Right ventricle myocardium inferior (tissue), 1 donor: ENCODE measurements around the gene IFNL3. TPM values are rescaled to one million over a fixed set of nuclear protein-coding genes. Genes with fewer than 3 reads are reported as not detected.
"Not testable (repeated sequence)": the region's sequence is repeated elsewhere in the genome, so short reads cannot be mapped to it uniquely, and the experiment has no call there.

Source experiments
- ATAC-seq: fragments of 200-7000 bp; cut with Tn5 transposase; one replicate; pipeline ENCODE4 v1.9.1; 2020; ENCODE audit warnings: mild to moderate bottlenecking, moderate library complexity
- DNase-seq: peaks from one replicate; pipeline ENCODE4 v3.0.0; 2021; ENCODE audit errors: missing footprints
- intact Hi-C: fragments of 100-400 bp; cut with DNase I; formaldehyde crosslinking; loops from one replicate; pipeline ENCODE4 v1.11.0; 2022
- total RNA-seq: library from RNA; stranded (reverse); fragmentation: NEBNext Ultra II Directional; extraction: Animal tissue kit (Norgen Biotek cat#: 25700); gene quantifications from one replicate; pipeline ENCODE4 v1.2.1, GENCODE V29; 2021
- donor health status: DM: no; HTN: yes; CAD: no; lungs with severe emphysema.

Gene IFNL3
- total RNA-seq, 1 donor from 2014 or later, result not detected

DNA sequence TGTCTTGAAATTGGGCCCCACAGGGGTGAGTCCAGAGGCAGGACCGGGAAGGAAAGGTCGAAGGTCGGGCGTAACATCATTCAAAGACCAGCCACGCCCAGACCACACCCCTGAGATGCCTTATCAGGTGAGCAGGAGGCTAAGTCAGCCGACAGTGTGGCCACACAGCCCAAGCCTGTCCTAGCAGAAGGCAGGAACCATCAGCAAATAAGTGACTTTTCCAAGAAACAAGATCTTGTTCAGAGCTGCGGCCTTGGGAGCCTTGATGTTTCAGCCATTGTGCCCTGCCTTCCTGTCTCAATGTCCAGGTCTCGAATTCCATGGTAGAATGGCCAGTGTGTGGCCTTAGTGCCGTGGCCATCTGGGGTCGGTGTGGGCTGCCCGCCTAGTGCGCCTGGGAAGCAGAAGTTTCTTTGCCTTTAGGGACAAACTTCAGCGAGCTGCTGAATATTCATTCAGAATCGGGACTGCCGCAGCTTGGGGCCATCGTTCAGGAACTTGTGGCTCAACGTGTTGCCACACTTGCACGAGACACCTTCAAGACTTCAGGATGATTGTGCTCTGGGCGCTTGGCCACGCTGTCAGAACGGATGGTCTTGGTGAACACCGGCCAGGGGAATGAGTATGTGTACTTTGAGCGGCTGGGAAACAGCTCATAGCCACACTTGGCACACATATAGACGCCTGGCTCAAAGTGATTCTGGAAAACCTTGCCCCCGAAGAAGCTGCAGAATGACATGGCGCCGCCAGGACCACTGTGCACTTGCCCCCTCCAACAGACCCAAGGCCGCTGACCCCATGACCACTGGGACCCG is 9.9 kb upstream of the IFNL3 start:
- ATAC-seq (no peak), DNase-seq (no peak)
- intact Hi-C loops, result no loop called here

DNA sequence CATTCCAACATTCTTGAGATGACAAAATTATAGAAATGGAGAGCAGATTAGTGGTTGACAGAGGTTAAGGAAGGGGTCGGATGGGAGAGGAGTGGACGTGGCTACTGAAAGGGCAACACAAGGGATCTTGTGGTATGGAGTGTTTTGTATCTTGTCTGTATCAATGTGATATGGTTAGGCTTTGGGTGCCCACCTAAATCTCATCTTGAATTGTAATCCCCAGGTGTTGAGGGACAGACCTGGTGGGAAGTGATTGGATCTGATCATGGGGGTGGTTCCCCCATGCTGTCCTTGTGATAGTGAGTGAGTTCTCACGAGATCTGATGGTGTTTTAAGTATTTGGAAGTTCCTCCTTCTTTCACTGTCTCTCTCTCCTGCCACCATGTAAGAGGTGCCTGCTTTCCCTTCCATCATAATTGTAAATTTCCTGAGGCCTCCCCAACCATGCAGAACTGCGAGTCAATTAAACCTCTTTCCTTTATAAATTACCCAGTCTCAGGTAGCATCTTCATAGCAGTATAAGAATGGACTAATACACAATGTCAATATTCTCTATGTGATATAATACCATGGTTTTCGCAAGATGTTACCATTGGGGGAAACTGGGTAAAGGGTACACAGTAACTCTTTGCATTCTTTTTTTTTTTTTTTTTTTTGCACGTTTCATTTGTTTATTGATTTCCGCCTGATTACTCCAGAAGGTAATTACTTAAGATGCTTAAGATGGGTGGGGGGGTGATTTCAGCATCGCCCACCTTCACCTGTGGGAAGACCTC is 8.8 kb upstream of the IFNL3 start:
- DNase-seq (no peak), ATAC-seq (no peak)
- intact Hi-C loops, result no loop called here

DNA sequence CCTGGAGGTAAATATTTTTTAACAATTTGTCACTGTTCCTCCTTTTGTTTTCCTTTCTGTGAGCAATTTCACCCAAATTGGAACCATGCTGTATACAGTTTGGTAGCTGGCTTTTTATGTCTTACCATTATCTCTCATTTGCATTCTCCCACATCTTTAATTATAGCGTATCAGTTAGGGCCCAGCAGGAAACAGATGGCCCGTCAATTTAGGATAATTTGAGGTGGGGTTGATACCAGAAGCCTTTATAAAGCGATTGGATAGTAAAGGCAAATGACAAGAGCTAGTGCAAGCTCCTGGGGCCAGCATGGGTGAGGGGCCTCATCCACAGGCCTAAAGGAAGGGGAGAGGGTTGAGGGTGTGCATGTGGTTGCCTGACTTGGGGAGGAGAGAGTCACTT is 7.7 kb upstream of the IFNL3 start:
- intact Hi-C loops, result no loop called here
- DNase-seq (no peak), ATAC-seq (no peak)

DNA sequence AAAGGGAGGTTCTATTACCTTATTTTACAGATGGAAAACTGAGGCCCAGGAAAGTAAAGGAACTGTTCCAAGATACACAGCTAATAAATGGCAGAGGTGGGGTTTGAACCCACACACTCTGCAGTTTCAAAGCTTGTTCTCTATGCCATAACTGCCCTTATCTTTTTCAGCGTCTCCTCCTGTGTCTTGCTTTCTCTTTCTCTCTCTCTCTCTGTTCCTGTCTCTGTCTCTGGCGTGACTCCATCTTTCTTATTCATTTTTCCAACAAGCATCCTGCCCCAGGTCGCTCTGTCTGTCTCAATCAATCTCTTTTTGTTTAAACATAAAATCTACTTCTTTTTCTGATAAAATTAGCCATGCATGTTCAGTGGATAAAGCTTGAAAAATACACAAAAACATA is 7.0 kb upstream of the IFNL3 start:
- intact Hi-C loops, result no loop called here
- no peak for DNase-seq

DNA sequence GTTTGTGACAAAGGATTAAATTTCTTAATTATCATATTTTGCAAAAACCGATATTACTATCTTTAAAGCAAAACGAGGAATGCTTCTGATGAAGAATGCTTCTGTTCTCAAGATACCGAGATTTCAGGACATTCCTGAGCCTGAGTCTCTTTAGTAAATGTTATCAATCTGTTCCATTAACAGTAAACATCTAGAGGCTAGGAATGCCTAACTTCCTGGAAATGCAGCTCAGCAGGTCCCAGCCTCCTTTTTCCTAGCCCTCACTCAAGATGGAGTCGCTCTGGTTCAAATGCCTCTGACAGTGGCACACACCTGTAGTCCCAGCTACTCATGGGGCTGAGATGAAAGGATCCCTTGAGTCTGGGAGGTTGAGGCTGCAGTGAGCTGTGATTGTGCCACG is 6.3 kb upstream of the IFNL3 start:
- DNase-seq, result no peak
- intact Hi-C loops, result no loop called here
- ATAC-seq, result no peak

More for the DNA sequence above, 7.0 kb upstream of the IFNL3 start:
- no peak for ATAC-seq

DNA sequence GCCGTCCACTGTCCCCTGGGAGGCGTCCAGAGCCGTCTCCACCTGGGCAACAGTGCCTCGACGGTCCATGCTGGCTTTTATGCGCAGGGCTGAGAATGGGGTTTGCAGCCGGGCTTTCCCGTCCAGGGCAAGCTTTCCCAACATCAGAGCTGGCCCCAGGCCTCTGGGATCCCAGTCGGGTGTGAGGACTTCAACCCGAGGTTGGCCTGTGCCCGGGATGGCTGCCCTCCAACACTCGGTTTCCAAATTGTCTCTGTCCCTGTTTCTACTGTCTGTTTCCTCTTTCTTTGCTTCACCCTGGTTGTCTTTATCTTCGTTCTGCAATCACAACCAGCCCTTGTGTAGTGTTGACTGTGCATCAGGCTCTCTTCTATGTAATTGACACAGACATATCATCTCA is 4.0 kb upstream of the IFNL3 start, which contains the start of gene IFNL4:
TSS of gene IFNL4 (minus strand) at position 51 of the 400 bp plus-strand sequence.
- ATAC-seq (no peak), DNase-seq (no peak)
- intact Hi-C loops, result no loop called here

DNA sequence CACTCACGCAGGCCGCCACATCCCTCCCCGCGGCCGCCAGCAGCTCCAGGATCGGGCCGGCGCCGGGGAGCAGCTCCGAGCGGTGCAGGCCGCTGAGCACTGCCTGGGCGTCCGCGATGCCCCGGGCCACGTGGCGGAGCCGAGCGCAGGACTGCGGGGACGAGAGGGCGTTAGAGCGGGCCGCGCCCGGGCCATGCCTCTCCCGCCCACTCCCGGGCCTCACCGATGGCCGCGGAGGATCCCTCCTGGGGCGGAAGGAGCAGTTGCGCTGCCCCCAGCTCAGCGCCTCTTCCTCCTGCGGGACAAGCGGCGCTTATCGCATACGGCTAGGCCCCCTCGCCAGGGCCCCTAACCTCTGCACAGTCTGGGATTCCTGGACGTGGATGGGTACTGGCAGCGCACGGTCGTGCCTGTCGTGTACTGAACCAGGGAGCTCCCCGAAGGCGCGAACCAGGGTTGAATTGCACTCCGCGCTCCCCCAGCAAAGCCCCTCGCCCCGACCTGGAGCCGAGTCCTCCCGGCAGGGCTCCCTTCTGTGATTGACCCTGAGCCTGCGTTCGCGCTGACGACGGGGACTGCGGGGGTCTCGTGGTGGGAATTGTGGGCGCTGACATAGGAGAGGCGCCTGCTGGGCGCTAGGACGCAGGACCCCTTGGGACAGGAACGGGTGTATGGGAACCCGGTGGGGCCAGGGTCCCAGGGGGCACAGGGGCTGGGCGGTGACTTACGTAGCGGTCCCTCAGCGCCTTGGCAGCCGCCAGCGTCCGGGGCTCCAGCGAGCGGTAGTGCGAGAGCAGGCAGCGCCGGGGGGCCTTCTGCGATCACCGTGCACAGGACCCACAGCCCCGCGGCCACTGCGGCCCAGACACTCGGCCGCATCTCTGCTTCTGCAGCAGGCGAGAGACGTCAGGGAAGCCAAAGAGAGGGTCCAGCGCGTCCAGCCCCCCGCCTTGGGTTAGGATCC is 3.2 kb upstream of the IFNL3 start:
- intact Hi-C loops, result no loop called here
- DNase-seq (no peak), ATAC-seq (no peak)

DNA sequence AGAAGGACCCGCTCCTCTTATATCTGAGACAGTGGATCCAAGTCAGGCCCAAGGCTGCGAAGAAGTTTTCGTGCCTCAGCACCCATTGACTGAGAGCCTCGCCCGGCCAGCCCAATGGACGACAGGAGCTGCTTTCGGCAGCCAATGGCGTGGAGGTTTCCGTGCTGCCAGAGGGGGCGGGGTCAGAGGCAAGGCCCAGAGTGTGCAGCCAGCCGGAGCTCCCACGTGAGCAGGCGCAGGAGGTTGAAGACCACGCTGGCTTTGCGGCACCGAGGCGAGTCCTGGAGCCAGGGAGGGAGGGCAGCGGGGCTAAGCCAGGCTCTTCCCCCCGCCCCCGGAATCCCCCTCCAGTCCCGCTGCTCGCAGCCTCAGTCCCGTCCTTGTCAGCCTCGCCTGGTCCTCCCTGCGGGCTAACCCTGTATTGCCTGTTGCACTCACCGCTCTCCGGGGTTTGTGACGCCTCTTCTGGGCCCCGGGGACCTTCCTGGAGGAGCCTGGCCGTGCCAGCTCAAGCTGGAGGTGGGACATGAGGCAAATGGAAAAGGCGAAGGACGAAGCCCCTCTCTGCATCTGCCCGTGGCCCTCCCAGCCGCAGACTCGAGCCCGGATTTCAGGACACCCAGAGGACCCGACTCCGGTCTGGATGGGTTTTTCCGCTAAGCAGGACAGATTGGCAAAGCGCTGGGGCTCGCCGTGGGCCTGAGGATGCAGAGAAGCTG is 2.3 kb upstream of the IFNL3 start:
- ATAC-seq, result no peak
- intact Hi-C loops, result no loop called here
- DNase-seq, result no peak

DNA sequence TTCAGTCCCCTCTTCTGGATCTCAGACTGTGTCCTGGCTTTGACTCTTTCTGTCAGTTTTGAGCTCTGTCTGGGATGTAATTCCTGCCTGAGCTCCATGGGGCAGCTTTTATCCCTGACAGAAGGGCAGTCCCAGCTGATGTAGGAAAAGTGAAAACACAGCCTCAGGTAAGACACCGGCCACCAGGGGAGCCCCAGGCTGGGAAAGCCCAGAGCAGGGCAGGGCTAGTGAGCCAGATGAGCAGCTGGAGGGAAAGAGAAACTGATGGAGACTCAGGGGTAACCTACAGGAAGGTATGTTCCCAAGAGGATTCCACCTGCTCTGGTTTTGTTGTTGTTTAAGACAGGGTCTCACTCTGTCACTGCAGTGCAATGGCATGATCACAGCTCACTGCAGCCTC is 360 bp upstream of the IFNL3 start:
- ATAC-seq, intact Hi-C loops, DNase-seq: not testable (repeated sequence)

DNA sequence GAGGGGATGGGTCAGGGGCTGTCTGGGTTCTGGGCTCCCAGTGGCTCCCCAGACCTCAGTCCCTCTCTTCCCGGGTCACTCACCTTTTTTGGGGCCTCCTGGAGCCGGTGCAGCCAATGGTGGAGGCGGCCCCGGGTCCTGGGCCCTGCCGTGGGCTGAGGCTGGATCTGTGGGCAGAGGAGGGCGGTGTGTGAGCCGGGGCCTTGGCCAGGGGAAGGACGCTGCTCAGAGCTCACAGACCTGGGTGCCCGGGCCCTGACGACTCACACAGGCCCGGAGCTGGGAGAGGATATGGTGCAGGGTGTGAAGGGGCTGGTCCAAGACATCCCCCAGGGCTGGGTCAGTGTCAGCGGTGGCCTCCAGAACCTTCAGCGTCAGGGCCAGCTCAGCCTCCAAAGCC is 1.1 kb downstream of the IFNL3 start:
- intact Hi-C loops, DNase-seq, ATAC-seq: not testable (repeated sequence)

DNA sequence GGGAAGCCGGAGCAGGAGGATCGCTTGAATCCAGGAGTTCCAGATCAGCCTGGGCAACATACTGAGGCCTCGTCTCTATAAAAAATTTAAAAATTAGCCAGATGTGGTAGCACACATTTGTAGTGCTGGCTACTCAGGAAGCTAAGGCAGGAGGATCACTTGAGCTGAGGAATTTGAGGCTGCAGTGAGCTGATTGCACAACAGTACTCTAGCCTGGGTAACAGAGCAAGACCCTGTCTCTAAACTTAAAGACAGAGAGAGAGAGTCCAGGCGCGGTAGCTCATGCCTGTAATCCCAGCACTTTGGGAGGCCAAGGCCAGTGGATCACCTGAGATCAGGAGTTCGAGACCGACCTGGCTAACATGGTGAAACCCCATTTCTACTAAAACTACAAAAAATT is 4.4 kb downstream of the IFNL3 start:
- intact Hi-C loops, result no loop called here
- ATAC-seq, result no peak
- no peak for DNase-seq

DNA sequence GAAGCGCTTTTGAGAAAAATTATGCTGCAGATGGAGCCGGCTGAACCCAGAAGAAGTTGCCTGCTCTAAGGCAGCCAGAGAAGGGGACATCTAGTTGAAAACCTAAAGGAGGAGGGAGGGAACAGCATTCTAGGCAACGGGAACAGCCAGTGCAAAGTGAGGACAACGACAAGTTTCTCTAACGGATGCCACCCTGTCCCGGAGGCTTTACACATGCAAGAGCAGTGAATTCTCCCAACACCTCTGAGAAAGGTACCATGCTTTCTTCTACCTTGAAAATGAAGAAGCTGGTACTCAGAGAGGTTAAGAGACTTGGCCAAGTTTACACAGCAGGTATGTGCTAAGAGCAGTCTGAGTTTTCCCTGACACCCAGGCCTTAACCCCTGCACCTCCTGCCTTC is 5.9 kb downstream of the IFNL3 start:
- DNase-seq (no peak), ATAC-seq (no peak)
- intact Hi-C loops, result no loop called here

DNA sequence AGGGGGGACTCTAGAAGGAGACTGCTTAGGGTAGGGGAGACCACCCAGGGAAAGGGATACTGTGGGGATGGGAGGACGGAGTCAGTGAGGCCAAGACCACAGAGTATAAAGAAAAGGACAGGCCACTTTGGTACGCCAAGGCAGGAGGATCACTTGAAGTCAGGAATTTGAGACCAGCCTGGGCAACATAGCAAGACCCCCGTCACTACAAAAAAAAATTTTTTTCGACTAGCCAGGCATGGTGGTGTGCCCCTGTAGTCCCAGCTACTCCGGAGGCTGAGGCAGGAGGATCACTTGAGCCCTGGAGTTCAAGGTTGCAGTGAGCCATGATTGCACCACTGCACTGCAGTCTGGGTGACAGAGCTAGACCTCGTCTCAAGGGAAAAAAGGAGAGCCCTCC is 6.6 kb downstream of the IFNL3 start:
- ATAC-seq, result no peak
- DNase-seq, result no peak
- intact Hi-C loops, result no loop called here

DNA sequence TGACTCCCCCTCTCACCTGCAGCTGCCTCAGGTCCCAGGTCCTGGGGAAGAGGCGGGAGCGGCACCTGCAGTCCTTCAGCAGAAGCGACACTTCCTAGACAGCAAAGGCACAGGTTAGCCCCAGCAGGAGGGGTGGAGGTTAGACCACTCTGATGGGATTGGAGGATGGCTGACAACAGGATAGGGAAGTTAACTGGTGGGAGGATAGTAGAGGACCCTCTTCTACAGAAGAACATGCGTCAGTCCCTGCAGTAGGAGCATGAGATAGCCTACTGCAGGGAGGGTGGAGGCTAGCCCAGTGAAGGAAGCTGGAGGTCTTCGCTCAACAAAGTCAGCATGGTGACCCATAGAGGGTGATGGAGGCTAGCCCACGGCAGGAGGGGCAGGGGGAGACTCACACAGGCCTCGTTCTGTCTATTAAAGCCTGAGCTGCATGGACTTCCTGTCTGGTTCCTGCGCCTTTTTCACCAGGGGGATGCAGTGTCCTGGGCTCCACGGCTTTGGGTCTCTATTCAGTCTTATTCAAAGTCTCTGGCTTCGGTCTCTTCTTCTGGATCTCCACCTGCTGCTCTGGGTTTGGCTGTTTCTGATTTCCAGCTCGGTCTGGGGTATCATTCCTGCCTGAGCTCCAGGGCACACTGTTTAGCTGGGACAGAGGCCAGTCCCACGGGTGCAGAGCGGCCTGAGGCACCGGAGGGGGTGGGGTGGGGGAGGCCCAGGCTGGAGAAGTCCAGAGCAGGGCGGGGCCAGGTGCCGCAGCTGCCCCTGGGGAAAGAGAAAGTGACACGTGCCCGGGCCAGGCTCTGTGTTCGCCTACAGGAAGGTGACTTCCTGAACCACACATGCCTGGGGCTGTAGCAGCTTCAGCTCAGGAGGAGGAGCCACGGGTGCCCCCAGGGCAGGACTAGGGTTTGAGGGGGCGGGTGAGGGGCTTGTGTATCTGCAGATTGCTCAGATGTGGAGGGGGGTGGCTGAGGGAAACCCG is 7.3 kb downstream of the IFNL3 start:
- intact Hi-C loops, result no loop called here
- no peak for ATAC-seq
- DNase-seq, result no peak

DNA sequence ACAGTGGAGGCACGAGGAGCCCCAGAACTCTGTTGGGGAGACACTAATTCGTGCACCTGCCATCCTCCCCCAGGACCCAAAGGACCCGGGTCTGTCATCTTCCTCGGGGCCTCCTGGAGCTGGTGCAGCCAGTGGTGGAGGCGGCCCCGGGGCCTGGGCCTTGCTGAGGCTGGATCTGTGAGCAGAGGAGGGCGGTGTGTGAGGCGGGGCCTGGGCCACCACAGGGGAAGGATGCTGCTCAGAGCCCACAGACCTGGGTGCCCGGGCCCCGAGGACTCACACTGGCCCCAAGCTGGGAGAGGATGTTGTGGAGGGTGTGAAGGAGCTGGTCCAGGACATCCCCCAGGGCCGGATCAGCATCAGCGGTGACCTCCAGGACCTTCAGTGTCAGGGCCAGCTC is 8.3 kb downstream of the IFNL3 start:
- ATAC-seq (no peak), DNase-seq (no peak)
- intact Hi-C loops, result no loop called here

DNA sequence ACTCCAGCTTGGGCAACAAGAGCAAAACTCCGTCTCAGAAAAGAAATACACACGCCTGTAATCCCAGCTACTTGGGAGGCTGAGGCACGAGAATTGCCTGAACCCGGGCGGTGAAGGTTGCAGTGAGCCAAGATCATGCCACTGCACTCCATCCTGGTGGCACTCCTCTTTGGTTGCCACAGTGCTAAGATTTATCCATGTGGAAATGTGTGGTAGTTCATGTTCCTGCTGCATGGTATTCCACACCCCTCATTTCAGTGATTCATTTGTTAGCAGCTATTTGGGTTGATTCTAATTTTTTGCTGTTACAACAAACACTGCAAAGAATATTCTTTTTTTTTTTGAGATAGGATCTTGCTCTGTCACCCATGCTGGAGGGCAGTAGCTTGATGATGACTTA is 12.1 kb downstream of the IFNL3 start:
- intact Hi-C loops, result no loop called here
- ATAC-seq, result no peak
- DNase-seq, result no peak

DNA sequence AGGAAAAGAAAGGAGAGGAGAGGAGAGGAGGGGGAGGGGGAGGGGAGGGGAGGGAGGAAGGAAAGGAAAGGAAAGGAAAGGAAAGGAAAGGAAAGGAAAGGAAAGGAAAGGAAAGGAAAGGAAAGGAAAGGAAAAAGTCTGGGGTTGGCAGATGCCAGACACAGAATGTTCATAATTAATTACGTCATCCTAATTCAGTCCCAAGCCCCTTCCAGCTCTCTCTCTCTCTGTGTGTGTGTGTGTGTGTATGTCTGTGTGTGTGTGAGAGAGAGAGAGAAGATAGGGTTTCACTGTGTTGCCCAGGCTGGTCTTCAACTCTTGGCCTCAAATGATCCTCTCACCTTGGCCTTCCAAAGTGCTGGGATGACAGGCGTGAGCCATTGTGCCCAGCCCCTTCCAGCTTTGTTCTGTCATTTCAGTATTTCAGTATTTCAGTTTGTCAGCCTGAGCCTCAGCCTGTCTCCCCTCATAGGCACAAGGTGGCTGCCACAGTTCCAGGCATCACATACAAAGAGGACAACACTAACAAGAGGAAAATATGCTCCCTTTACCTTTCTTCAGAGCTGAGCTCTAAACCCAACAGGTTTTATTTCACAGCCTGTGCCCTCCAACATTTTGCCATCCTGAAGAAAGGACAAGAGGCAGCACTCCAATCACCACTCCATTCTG is 14.6 kb downstream of the IFNL3 start:
- ATAC-seq (no peak), DNase-seq (no peak)
- intact Hi-C loops, result no loop called here
